Activated B cell treated with CpG ODN at 0.5 μM for 24 hours (primary cell): ENCODE measurements around the gene ROR2. TPM values are rescaled to one million over a fixed set of nuclear protein-coding genes. Genes with fewer than 3 reads are reported as not detected.

ENCODE experiments used
- ATAC-seq: fragments of 200-7000 bp; cut with Tn5 transposase; one replicate; pipeline ENCODE4 v1.10.0; 2021; ENCODE audit warnings: low read depth, mild to moderate bottlenecking, moderate library complexity
- CTCF ChIA-PET: fragments of 350-600 bp; sonication (Branson Sonifier 250); formaldehyde crosslinking; loops from one replicate; lab custom pipeline; 2021; ENCODE audit warnings: antibody characterized with exemption; lab: Charles Lee
- POLR2A ChIA-PET: fragments of 350-600 bp; sonication (Branson Sonifier 250); formaldehyde crosslinking; loops from one replicate; lab custom pipeline; 2021; ENCODE audit warnings: antibody characterized with exemption; lab: Charles Lee
- DNase-seq: peaks from one replicate; pipeline ENCODE4 v3.0.0; 2022
- H3K27ac Mint-ChIP-seq: one replicate; pipeline ENCODE4 v1.8.0; 2020; ENCODE audit warnings: mixed read lengths
- H3K27me3 Mint-ChIP-seq: one replicate; pipeline ENCODE4 v1.8.0; 2021; ENCODE audit warnings: mixed read lengths
- H3K36me3 Mint-ChIP-seq: one replicate; pipeline ENCODE4 v1.8.0; 2021; ENCODE audit warnings: low read depth, mixed read lengths
- H3K4me1 Mint-ChIP-seq: one replicate; pipeline ENCODE4 v1.8.0; 2021; ENCODE audit warnings: mixed read lengths
- H3K4me3 Mint-ChIP-seq: one replicate; pipeline ENCODE4 v1.8.0; 2020; ENCODE audit warnings: mild to moderate bottlenecking, mixed read lengths
- H3K9me3 Mint-ChIP-seq: one replicate; pipeline ENCODE4 v1.8.0; 2020; ENCODE audit warnings: mixed read lengths
- intact Hi-C: fragments of 100-400 bp; cut with micrococcal nuclease; formaldehyde crosslinking; loops from one replicate; pipeline ENCODE4 v1.15.1; 2024
- total RNA-seq: library from RNA; stranded (reverse); gene quantifications from 2 replicates; pipeline ENCODE4 v1.2.3, GENCODE V29; 2022
- TF ChIP-seq, protein P1 (sequence below): fragments of 200-600 bp; IDR thresholded peaks from one replicate; pipeline ENCODE4 v1.8.0; 2022; ENCODE audit warnings: antibody characterized with exemption, mild to moderate bottlenecking

Gene ROR2
- total RNA-seq, 1 donor from 2014 or later = not detected

GRCh38 chr9:91716815-91717214, 233.2 kb downstream of the ROR2 start:
- H3K27me3 Mint-ChIP-seq = peaks cover 2% of the 10 kb centered on the region
- no peak for DNase-seq
- ChIA-PET POLR2A (interaction anchor here (0.5 kb wide), 1 partner anchor 749 kb away, joined by 3 read pairs; no protein-coding TSS in a partner anchor), CTCF (no interaction called here)
- peaks cover 7% of the 10 kb centered on the region for H3K9me3 Mint-ChIP-seq
- intact Hi-C loops = loop anchor here (10.0 kb wide), 3 partner anchors 398 to 1858 kb away; partner anchors contain the start of genes CENPP, NOL8, PHF2 and SPTLC1
- ATAC-seq = no peak
- no peaks in the 10 kb centered on the region for H3K36me3 Mint-ChIP-seq
- H3K4me1 Mint-ChIP-seq = peaks cover 27% of the 10 kb centered on the region
- TF ChIP-seq, protein P1, sequence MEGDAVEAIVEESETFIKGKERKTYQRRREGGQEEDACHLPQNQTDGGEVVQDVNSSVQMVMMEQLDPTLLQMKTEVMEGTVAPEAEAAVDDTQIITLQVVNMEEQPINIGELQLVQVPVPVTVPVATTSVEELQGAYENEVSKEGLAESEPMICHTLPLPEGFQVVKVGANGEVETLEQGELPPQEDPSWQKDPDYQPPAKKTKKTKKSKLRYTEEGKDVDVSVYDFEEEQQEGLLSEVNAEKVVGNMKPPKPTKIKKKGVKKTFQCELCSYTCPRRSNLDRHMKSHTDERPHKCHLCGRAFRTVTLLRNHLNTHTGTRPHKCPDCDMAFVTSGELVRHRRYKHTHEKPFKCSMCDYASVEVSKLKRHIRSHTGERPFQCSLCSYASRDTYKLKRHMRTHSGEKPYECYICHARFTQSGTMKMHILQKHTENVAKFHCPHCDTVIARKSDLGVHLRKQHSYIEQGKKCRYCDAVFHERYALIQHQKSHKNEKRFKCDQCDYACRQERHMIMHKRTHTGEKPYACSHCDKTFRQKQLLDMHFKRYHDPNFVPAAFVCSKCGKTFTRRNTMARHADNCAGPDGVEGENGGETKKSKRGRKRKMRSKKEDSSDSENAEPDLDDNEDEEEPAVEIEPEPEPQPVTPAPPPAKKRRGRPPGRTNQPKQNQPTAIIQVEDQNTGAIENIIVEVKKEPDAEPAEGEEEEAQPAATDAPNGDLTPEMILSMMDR = no peak
- no peak overlapping the region for H3K4me3 Mint-ChIP-seq
- no peak overlapping the region for H3K27ac Mint-ChIP-seq

- ChIA-PET POLR2A (interaction anchor here (0.6 kb wide), 1 partner anchor 36 kb away, joined by 5 read pairs; no protein-coding TSS in a partner anchor), CTCF (interaction anchor here (1.0 kb wide), 1 partner anchor 11 kb away, joined by 3 read pairs; no protein-coding TSS in a partner anchor)
- ATAC-seq (no peak), DNase-seq (no peak)
- no peak overlapping the region for H3K4me3 Mint-ChIP-seq
- peaks cover 7% of the 10 kb centered on the region for H3K9me3 Mint-ChIP-seq
- TF ChIP-seq, protein P1 = no peak
- H3K27ac Mint-ChIP-seq = no peak overlapping the region
- no peaks in the 10 kb centered on the region for H3K36me3 Mint-ChIP-seq
- H3K4me1 Mint-ChIP-seq = peaks cover 26% of the 10 kb centered on the region
- peaks cover 2% of the 10 kb centered on the region for H3K27me3 Mint-ChIP-seq
- intact Hi-C loops = loop anchor here (10.0 kb wide), 3 partner anchors 399 to 1859 kb away; partner anchors contain the start of genes CENPP, NOL8, PHF2 and SPTLC1
Measured at GRCh38 chr9:91716239-91716638, 233.8 kb downstream of the ROR2 start.

- Mint-ChIP-seq H3K36me3 (no peaks in the 10 kb centered on the region), H3K9me3 (peaks cover 7% of the 10 kb centered on the region), H3K27me3 (peaks cover 2% of the 10 kb centered on the region), H3K27ac (no peak overlapping the region), H3K4me1 (peaks cover 15% of the 10 kb centered on the region), H3K4me3 (no peak overlapping the region)
- intact Hi-C loops = loop anchor here (5.0 to 10.0 kb wide), 4 partner anchors 353 to 1860 kb away; partner anchors contain the start of genes AUH, CENPP, NOL8 and PHF2
- no peak for DNase-seq
- ChIA-PET POLR2A (interaction anchor here (0.6 kb wide), 1 partner anchor 803 kb away, joined by 3 read pairs; no protein-coding TSS in a partner anchor), CTCF (interaction anchor here (0.8 to 1.0 kb wide), 3 partner anchors 11 to 19 kb away, joined by 3 read pairs; no protein-coding TSS in a partner anchor)
- TF ChIP-seq, protein P1 = no peak
- no peak for ATAC-seq
Measured at GRCh38 chr9:91714874-91715615, 235.0 kb downstream of the ROR2 start.

DNA sequence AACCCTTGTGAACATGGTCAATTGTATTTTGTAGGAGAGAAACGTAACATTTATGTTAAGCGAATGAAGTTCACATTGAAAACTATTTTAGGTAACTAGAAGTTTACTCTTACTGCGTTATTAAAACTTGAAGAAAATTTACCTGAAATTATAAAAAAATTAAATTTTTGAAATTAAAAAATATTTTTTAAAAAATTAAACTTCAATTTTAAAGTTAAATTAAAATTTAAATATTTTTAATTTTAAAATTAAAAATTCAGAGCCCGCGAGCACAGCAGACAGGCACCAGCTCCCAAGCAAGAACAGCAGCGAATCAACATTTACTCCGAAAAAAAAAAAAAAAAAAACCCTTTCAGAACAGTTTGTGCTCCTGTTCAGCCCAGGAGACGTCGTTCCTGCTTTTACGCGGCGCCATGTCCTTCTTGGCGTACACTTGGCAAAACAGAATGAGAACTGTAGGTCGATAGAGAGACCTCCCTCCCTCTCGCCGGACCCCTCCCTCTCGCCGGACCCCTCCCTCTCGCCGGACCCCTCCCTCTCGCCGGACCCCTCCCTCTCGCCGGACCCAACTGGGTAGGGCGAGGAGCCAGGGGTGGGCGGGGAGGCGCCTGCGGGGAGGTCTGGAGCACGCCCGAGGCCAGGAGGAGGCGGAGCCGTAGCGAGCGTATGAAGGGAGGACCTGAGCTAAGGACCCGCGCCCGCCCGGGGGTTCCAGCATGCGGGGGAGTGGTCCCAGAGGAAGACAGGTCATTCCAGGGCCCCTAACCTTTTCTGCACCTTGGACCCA, 235.8 kb downstream of the ROR2 start:
- ChIA-PET CTCF (interaction anchor here (0.8 kb wide), 1 partner anchor 12 kb away, joined by 3 read pairs; no protein-coding TSS in a partner anchor), POLR2A (interaction anchor here (0.6 to 0.7 kb wide), 3 partner anchors 9 to 902 kb away, joined by 3 to 7 read pairs (median 4); no protein-coding TSS in a partner anchor)
- Mint-ChIP-seq H3K27me3 (peaks cover 2% of the 10 kb centered on the region), H3K4me3 (peak overlapping the region; percentile 70), H3K9me3 (peaks cover 7% of the 10 kb centered on the region), H3K4me1 (peaks cover 7% of the 10 kb centered on the region), H3K36me3 (no peaks in the 10 kb centered on the region), H3K27ac (no peak overlapping the region)
- ATAC-seq (peak; percentile 53), DNase-seq (no peak)
- TF ChIP-seq, protein P1 = no peak
- intact Hi-C loops = loop anchor here (5.0 to 10.0 kb wide), 4 partner anchors 352 to 1861 kb away; partner anchors contain the start of genes AUH, CENPP, NOL8 and PHF2
